Vagina (tissue), 2 donors: Measurements from ENCODE around the gene CYTH2. TPM values are rescaled to one million over a fixed set of nuclear protein-coding genes. Genes with fewer than 3 reads are reported as not detected.
A peak's percentile ranks its signal among the peaks of the same experiment; 100 is the strongest.

Experiments
- DNase-seq, 2 donors: peaks; one replicate each; pipeline ENCODE4 v3.0.0-alpha.2; 2017; ENCODE audit errors: extremely low spot score in 2 of 2
- H3K27ac ChIP-seq: fragments of 200-600 bp; sonication (generic); one replicate; pipeline ENCODE4 v1.5.1; 2019
- H3K27me3 ChIP-seq: fragments of 200-600 bp; sonication (generic); one replicate; pipeline ENCODE4 v1.5.1; 2019
- H3K36me3 ChIP-seq, 2 donors: fragments of 200-600 bp; sonication (generic); one replicate each; pipeline ENCODE4 v1.5.1; 2017 to 2019
- H3K4me1 ChIP-seq: fragments of 200-600 bp; sonication (generic); one replicate; pipeline ENCODE4 v1.5.1; 2019
- H3K4me3 ChIP-seq, 2 donors: fragments of 200-600 bp; sonication (generic); 1 replicate in 1 of 2; 2 replicates in 1 of 2; pipeline ENCODE4 v1.5.1; 2016 to 2019
- H3K9me3 ChIP-seq: fragments of 200-600 bp; sonication (generic); one replicate; pipeline ENCODE4 v1.5.1; 2019
- POLR2A ChIP-seq, 2 donors: fragments of 450-650 bp; IDR thresholded peaks; one replicate each; pipeline ENCODE4 v1.6.1; 2017; ENCODE audit warnings: antibody characterized with exemption in 2 of 2, mild to moderate bottlenecking in 2 of 2, moderate library complexity in 2 of 2
- POLR2AphosphoS5 ChIP-seq, 2 donors: sonication (generic); formaldehyde crosslinking; IDR thresholded peaks; one replicate each; pipeline ENCODE4 v1.9.0; 2017; ENCODE audit warnings: antibody characterized with exemption in 2 of 2, mild to moderate bottlenecking in 2 of 2, low read depth in 1 of 2; ENCODE audit not compliant: insufficient read depth in 1 of 2
- intact Hi-C: fragments of 100-400 bp; cut with DNase I; formaldehyde crosslinking; loops from one replicate; pipeline ENCODE4 v1.15.1; 2023
- total RNA-seq: library from RNA; depleted of rRNA; stranded (reverse); fragments of >200 nt; gene quantifications from one replicate; pipeline ENCODE4 v1.2.3, GENCODE V29; 2016
- TF ChIP-seq, protein P1 (sequence below), 3 experiments: fragments of 450-650 bp in 2 of 3; fragments of 200-600 bp in 1 of 3; sonication (generic) in 1 of 3; IDR thresholded peaks; one replicate each; pipeline ENCODE4 v1.5.1; 2017 to 2019; ENCODE audit warnings: antibody characterized with exemption in 3 of 3, mild to moderate bottlenecking in 2 of 3, moderate library complexity in 2 of 3

Gene CYTH2
- total RNA-seq, 1 donor from 2014 or later, result 87.2 TPM

DNA sequence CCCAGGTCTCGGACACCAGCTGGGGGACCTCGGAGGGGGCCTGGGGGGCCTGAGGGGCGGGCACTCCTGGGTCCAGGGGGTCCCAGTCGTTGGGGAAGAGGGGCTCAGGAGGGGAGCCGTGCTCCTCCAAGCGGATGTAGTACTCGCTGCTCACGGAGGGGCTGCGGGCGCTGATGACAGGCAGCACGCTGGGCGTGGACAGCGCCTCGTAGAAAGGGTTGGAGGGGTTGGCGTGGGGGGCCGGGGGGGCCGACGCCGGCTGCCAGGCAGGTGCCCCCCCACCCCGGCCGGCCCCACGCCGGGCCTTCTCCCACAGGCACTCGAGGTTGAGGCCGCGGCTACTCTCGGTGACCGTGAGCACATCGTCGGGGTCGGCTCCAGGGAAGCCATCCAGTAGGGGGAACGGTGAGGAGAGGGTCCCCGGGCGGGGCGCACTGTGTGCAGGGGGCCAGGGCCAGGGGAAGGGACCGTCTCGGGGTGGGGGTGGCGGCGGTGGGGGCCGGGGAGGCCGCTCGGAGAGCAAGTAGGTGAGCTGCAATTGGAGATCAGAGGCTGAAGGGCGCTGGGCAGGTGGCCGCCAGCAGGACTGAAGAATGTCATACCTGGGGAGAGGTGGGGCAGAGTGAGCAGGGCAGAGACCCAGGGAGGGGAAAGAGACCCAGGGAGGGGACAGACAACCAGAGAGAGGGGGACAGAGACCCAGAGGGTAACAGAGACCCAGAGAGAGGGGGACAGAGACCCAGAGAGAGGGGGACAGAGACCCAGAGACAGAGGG lies 30.3 kb downstream of the CYTH2 start:
- Histone ChIP-seq H3K36me3 (no peaks in the 10 kb centered on the region), H3K9me3 (no peaks in the 10 kb centered on the region), H3K27ac (no peak overlapping the region), H3K4me1 (peaks cover 13% of the 10 kb centered on the region), H3K27me3 (no peaks in the 10 kb centered on the region), H3K4me3 (no peak overlapping the region)
- intact Hi-C loops, result no loop called here
- DNase-seq, result no peak
- TF ChIP-seq POLR2A (IDR thresholded peaks at IDR 0.05), result no peak
- no peak for TF ChIP-seq POLR2AphosphoS5 (IDR thresholded peaks at IDR 0.05; ENCODE audit: insufficient read depth in 1 of 2, low read depth in 1 of 2)
- TF ChIP-seq, protein P1, sequence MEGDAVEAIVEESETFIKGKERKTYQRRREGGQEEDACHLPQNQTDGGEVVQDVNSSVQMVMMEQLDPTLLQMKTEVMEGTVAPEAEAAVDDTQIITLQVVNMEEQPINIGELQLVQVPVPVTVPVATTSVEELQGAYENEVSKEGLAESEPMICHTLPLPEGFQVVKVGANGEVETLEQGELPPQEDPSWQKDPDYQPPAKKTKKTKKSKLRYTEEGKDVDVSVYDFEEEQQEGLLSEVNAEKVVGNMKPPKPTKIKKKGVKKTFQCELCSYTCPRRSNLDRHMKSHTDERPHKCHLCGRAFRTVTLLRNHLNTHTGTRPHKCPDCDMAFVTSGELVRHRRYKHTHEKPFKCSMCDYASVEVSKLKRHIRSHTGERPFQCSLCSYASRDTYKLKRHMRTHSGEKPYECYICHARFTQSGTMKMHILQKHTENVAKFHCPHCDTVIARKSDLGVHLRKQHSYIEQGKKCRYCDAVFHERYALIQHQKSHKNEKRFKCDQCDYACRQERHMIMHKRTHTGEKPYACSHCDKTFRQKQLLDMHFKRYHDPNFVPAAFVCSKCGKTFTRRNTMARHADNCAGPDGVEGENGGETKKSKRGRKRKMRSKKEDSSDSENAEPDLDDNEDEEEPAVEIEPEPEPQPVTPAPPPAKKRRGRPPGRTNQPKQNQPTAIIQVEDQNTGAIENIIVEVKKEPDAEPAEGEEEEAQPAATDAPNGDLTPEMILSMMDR (IDR thresholded peaks at IDR 0.05), result no peak

DNA sequence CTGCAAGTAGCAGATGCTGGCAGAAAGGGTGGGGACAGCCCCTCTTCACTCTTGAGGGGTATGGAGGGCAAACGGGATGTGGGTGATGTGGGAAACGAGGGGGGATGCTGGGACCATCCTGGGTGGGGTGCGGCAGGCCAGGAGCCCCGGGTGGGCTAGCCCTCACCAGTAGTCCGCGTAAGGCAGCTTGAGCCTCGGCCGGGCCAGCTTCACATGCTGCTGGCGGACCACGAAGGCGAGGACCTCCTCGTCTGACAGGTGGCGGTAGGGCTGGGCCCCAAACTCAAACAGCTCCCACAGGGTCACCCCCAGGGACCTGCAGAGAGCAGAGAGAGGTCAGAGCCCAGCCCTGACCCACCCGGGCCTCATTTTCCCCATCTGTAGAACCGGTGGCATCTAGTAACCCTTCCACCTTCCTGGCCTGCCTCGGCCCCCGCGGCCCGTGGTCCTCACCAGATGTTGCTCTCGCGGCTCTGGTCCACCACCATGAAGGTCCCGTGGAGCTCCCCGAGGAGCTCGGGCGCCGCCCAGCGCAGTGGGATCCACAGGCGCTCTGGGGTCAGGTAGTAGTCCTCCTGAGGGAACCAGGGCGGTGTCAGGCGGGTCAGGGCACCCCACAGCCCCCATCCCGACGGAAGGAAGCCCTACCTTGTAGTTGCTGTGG lies 31.8 kb downstream of the CYTH2 start:
- intact Hi-C loops, result no loop called here
- Histone ChIP-seq H3K4me3 (peak overlapping the region; percentile 24 to 26), H3K4me1 (peaks cover 5% of the 10 kb centered on the region), H3K27ac (no peak overlapping the region), H3K9me3 (no peaks in the 10 kb centered on the region), H3K36me3 (no peaks in the 10 kb centered on the region), H3K27me3 (no peaks in the 10 kb centered on the region)
- TF ChIP-seq, protein P1 (IDR thresholded peaks at IDR 0.05), result no peak
- TF ChIP-seq POLR2A (IDR thresholded peaks at IDR 0.05) (no peak), POLR2AphosphoS5 (IDR thresholded peaks at IDR 0.05; ENCODE audit: insufficient read depth in 1 of 2, low read depth in 1 of 2) (no peak)
- no peak for DNase-seq

DNA sequence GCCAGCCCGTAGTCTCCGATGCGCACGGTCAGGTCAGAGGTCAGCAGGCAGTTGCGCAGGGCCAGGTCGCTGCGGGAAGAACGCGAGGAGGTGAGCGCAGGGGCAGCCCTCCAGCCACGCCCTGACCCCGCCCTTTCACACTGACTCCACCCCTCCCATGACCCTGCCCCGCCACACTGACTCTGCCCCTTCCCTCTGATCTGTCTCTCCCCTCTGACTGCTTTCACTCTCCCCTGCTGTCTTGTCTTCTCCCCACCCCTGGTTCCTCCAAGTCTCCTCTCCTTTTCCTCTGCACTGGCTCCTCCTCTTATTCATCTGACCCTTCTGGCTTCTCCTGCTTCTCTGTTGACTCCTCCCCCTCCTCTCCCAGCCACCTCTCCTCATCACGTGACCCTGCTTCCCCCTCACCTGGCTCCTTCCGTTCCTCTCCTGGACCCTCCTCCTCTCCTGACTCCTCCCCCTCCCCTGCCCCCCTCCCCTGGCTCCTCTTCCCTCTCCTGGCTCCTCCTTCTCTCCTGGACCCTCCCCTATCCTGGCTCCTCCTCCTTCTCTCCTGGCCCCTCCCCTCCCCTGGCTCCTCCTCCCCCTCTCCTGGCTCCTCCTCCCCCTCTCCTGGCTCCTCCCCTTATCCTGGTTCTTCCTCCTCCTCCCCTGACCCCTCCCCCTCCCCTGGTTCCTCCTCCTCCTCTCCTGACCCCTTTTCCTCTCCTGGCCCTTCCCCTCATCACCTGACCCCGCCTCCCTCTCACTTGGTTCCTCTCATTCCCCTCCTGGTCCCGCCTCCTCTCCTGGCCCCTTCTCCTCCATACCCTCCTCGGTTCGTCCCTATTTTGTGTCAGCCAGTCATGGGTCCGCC lies 32.6 kb downstream of the CYTH2 start:
- intact Hi-C loops, result no loop called here
- Histone ChIP-seq H3K27ac (no peak overlapping the region), H3K36me3 (no peaks in the 10 kb centered on the region), H3K9me3 (no peaks in the 10 kb centered on the region), H3K4me1 (peaks cover 5% of the 10 kb centered on the region), H3K4me3 (peak overlapping the region; percentile 24 to 26), H3K27me3 (no peaks in the 10 kb centered on the region)
- no peak for DNase-seq
- TF ChIP-seq, protein P1 (IDR thresholded peaks at IDR 0.05), result no peak
- TF ChIP-seq POLR2A (IDR thresholded peaks at IDR 0.05) (no peak), POLR2AphosphoS5 (IDR thresholded peaks at IDR 0.05; ENCODE audit: insufficient read depth in 1 of 2, low read depth in 1 of 2) (no peak)

DNA sequence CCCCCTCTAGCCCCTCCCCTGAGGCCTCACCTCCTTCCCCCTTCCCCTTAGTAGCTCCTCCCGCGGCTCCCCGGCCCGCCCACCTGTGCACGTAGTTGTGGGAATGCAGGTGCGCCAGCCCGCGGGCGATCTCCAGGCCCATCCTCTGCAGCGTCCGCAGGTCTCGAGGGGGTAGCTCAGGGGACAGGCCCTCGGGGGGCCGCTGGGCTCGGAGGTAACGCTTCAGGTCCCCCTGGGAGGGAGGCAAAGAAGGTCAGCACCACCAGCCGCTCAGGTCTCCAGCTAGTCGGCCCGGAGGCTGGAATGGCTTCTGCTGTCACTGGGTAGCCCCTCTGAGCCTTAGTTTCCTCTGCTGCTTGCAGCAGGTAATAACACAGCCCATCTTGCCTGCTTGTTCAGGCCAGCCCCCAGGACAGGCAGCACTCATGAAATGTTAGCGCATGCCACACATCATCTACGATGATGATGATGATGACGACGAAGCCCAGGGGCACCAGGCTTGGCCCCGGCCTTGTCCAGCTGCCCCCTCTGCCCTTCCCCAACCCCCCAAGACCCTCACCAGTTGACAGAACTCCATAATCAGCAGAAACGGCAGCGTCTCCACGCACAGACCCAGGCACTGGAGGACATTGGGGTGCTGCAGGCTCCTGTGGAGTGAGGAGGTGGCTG lies 33.3 kb downstream of the CYTH2 start:
- Histone ChIP-seq H3K4me1 (peaks cover 5% of the 10 kb centered on the region), H3K27me3 (no peaks in the 10 kb centered on the region), H3K9me3 (no peaks in the 10 kb centered on the region), H3K27ac (no peak overlapping the region), H3K4me3 (peak overlapping the region in 1 of 2 donors; percentile 13), H3K36me3 (no peaks in the 10 kb centered on the region)
- DNase-seq, result no peak
- no peak for TF ChIP-seq POLR2A (IDR thresholded peaks at IDR 0.05)
- TF ChIP-seq POLR2AphosphoS5 (IDR thresholded peaks at IDR 0.05; ENCODE audit: insufficient read depth in 1 of 2, low read depth in 1 of 2), result no peak
- TF ChIP-seq, protein P1 (IDR thresholded peaks at IDR 0.05), result no peak
- intact Hi-C loops, result no loop called here
